ENCODE data around the gene METTL6. TPM values are rescaled to one million over a fixed set of nuclear protein-coding genes. Genes with fewer than 3 reads are reported as not detected.

Gene METTL6
- total RNA-seq, 4 donors from 2014 or later: 6.8 to 22.0 (median 7.8) TPM

DNA sequence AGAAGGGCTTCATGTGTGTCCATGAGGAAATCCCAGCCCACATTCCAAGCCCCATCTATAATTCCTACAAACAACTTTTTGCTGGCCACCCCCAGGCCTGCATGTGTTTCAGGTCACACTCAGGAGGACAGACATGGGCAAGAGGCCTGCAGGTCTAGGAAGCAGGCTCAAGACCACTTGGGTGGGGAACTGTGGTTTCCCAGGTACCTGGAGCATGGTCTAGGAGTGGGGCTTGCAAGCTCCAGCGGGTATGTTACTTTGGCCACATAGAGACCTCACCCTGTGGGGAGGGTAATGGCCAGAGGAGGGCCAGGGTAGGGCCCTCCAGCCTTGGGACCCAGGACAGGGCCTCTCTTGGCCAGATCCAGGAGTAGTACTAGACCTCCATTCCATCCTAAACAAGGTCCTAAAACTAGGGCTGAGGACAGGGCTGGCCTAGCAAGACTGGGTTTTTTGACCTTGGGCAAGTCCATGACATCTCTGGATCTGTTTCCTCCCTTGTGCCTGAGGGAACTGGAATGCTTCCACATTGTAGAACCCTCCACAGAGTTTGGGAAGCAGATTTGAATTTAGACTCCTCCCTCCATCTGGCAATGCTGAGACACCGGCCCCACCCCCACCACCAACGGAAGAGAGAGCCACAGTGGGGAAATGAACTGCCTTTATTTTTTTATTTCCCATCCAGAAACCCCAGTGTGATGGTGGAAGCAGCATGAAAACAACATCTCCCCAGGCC lies 22.3 kb upstream of the METTL6 start:
- Histone ChIP-seq H3K4me1 (peaks cover 0 to 4% of the 10 kb centered on the region in 2 donors), H3K36me3 (peaks cover 0 to 29% of the 10 kb centered on the region in 2 donors), H3K4me3 (no peak overlapping the region), H3K9me3 (no peaks in the 10 kb centered on the region), H3K27me3 (no peaks in the 10 kb centered on the region), H3K27ac (no peak overlapping the region)
- intact Hi-C loops (cut with DNase I; ENCODE audit: low total_unique reads): no loop called here
- in situ Hi-C loops (cut with MboI; ENCODE audit: low sequenced_read_pairs in 4 of 4): loop anchor here in 1 of 4 donors (25.0 kb wide), 1 partner anchor 113 kb away; no protein-coding TSS in a partner anchor
- no peak for ATAC-seq
- no peak for TF ChIP-seq POLR2A (IDR thresholded peaks at IDR 0.05)
- TF ChIP-seq, protein P1, sequence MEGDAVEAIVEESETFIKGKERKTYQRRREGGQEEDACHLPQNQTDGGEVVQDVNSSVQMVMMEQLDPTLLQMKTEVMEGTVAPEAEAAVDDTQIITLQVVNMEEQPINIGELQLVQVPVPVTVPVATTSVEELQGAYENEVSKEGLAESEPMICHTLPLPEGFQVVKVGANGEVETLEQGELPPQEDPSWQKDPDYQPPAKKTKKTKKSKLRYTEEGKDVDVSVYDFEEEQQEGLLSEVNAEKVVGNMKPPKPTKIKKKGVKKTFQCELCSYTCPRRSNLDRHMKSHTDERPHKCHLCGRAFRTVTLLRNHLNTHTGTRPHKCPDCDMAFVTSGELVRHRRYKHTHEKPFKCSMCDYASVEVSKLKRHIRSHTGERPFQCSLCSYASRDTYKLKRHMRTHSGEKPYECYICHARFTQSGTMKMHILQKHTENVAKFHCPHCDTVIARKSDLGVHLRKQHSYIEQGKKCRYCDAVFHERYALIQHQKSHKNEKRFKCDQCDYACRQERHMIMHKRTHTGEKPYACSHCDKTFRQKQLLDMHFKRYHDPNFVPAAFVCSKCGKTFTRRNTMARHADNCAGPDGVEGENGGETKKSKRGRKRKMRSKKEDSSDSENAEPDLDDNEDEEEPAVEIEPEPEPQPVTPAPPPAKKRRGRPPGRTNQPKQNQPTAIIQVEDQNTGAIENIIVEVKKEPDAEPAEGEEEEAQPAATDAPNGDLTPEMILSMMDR (IDR thresholded peaks at IDR 0.05 in 4 of 5, conservative IDR thresholded peaks at IDR 0.05 in 1 of 5): no peak
- no peak for DNase-seq

GRCh38 chr3:15443826-15444524 lies 16.6 kb upstream of the METTL6 start:
- H3K4me1 ChIP-seq: no peaks in the 10 kb centered on the region
- TF ChIP-seq, protein P1 (IDR thresholded peaks at IDR 0.05 in 4 of 5, conservative IDR thresholded peaks at IDR 0.05 in 1 of 5): no peak
- no peak for TF ChIP-seq POLR2A (IDR thresholded peaks at IDR 0.05)
- DNase-seq (no peak), ATAC-seq (no peak)
- H3K36me3 ChIP-seq: peaks cover 0 to 37% of the 10 kb centered on the region in 2 donors
- no peak overlapping the region for H3K27ac ChIP-seq
- in situ Hi-C loops (cut with MboI; ENCODE audit: low sequenced_read_pairs in 4 of 4) (loop anchor here in 1 of 4 donors (25.0 kb wide), 1 partner anchor 118 kb away; no protein-coding TSS in a partner anchor), intact Hi-C loops (cut with DNase I; ENCODE audit: low total_unique reads) (no loop called here)
- no peaks in the 10 kb centered on the region for H3K27me3 ChIP-seq
- no peak overlapping the region for H3K4me3 ChIP-seq
- no peaks in the 10 kb centered on the region for H3K9me3 ChIP-seq

- in situ Hi-C loops (cut with MboI; ENCODE audit: low sequenced_read_pairs in 4 of 4) (loop anchor here in 1 of 4 donors (25.0 kb wide), 1 partner anchor 121 kb away; no protein-coding TSS in a partner anchor), intact Hi-C loops (cut with DNase I; ENCODE audit: low total_unique reads) (no loop called here)
- Histone ChIP-seq H3K36me3 (peaks cover 0 to 66% of the 10 kb centered on the region in 2 donors), H3K27me3 (no peaks in the 10 kb centered on the region), H3K9me3 (no peaks in the 10 kb centered on the region), H3K4me3 (no peak overlapping the region), H3K4me1 (no peaks in the 10 kb centered on the region), H3K27ac (peak overlapping the region in 2 of 4 donors; percentile 4 to 7)
- TF ChIP-seq POLR2A (IDR thresholded peaks at IDR 0.05): no peak
- ATAC-seq (no peak), DNase-seq (no peak)
Measured at GRCh38 chr3:15440891-15441290, 13.5 kb upstream of the METTL6 start.

DNA sequence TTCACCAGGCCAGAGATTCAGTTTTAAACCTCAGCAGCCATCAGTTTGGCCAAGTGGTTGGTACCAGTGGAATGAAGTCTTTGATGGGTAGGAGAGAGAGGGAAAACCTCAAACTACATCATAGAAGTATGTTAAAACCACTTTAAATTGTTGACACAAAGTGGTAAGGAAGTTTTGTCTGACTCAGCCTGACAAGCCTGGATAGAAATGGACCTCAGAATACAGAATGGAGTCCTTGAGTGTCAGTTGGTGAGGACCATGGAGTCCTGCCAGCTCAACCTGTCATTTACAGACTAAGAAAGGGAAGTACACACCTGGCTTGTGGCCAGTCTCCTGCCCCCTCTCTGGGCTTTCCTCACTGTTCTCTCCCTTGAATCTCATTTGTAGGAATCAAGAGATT lies 12.1 kb upstream of the METTL6 start:
- Histone ChIP-seq H3K4me1 (no peaks in the 10 kb centered on the region), H3K4me3 (no peak overlapping the region), H3K36me3 (peaks cover 0 to 78% of the 10 kb centered on the region in 2 donors), H3K9me3 (no peaks in the 10 kb centered on the region), H3K27ac (no peak overlapping the region), H3K27me3 (no peaks in the 10 kb centered on the region)
- intact Hi-C loops (cut with DNase I; ENCODE audit: low total_unique reads) (no loop called here), in situ Hi-C loops (cut with MboI; ENCODE audit: low sequenced_read_pairs in 4 of 4) (loop anchor here in 1 of 4 donors (25.0 kb wide), 1 partner anchor 123 kb away; no protein-coding TSS in a partner anchor)
- TF ChIP-seq POLR2A (IDR thresholded peaks at IDR 0.05): no peak
- TF ChIP-seq, protein P1 (IDR thresholded peaks at IDR 0.05 in 4 of 5, conservative IDR thresholded peaks at IDR 0.05 in 1 of 5): no peak
- DNase-seq (no peak), ATAC-seq (no peak)

DNA sequence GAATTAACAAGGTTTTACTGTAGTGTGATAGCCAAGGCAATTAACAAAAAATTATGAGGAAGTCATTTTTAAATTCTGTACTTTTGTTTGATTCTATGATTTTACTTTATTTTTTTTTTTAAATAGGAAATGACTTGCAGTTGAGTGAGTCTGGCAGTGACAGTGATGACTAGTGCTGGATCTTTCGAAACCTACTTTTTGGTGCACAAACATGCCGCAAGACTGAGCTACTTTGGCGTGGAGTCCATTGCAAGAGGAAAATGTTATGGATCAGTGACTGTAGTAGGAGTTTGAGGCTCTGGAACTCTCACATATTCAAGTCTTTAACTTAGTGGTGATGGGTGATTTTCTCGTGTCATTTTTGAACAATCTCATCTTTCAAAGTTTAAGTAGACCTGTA lies 11.6 kb upstream of the METTL6 start:
- peaks cover 0 to 79% of the 10 kb centered on the region in 2 donors for H3K36me3 ChIP-seq
- no peak overlapping the region for H3K4me3 ChIP-seq
- in situ Hi-C loops (cut with MboI; ENCODE audit: low sequenced_read_pairs in 4 of 4): loop anchor here in 1 of 4 donors (25.0 kb wide), 1 partner anchor 123 kb away; no protein-coding TSS in a partner anchor
- TF ChIP-seq, protein P1 (IDR thresholded peaks at IDR 0.05 in 4 of 5, conservative IDR thresholded peaks at IDR 0.05 in 1 of 5): no peak
- no peak for TF ChIP-seq POLR2A (IDR thresholded peaks at IDR 0.05)
- DNase-seq (no peak), ATAC-seq (no peak)
- no peaks in the 10 kb centered on the region for H3K9me3 ChIP-seq
- H3K4me1 ChIP-seq: no peaks in the 10 kb centered on the region
- H3K27me3 ChIP-seq: no peaks in the 10 kb centered on the region
- intact Hi-C loops (cut with DNase I; ENCODE audit: low total_unique reads): no loop called here
- H3K27ac ChIP-seq: no peak overlapping the region
